ENCODE results near the gene FAXC.

FAXC gene

DNA sequence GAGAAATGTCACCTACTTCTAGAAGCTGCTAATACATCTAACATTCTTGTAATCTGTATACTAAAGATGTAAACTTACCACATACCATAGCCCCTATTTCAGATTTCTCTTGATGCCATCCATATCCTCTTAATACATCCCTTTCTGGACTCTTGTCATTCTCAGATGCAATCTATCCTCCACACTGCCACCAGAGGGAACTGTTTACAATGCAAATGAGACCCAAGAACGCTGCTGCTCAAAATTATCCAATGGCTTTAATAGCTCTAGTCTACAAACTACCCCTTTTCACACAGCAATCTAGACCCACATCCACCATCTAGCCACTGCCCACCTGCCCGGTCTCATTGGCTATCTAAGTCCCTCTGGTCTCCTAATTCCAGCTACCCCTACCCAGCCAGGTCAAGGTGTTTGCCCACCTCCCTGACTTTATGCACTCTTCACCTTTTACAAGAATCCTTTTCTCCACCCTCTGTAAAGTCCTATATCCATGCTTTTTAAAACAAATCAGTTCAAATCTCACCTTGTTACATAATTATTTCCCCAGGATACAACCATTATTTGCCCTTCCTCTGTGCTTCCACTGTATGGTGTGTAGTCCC, 14.8 kb downstream of the FAXC start:
- TF ChIP-seq, protein P1, sequence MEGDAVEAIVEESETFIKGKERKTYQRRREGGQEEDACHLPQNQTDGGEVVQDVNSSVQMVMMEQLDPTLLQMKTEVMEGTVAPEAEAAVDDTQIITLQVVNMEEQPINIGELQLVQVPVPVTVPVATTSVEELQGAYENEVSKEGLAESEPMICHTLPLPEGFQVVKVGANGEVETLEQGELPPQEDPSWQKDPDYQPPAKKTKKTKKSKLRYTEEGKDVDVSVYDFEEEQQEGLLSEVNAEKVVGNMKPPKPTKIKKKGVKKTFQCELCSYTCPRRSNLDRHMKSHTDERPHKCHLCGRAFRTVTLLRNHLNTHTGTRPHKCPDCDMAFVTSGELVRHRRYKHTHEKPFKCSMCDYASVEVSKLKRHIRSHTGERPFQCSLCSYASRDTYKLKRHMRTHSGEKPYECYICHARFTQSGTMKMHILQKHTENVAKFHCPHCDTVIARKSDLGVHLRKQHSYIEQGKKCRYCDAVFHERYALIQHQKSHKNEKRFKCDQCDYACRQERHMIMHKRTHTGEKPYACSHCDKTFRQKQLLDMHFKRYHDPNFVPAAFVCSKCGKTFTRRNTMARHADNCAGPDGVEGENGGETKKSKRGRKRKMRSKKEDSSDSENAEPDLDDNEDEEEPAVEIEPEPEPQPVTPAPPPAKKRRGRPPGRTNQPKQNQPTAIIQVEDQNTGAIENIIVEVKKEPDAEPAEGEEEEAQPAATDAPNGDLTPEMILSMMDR (IDR thresholded peaks at IDR 0.05; ENCODE audit: low read depth, low read length): peak; percentile 84
- peaks cover 6% of the 10 kb centered on the region for H3K4me1 ChIP-seq

GRCh38 chr6:99333068-99333467, 16.4 kb downstream of the FAXC start:
- DNase-seq: no peak
- Histone ChIP-seq H3K4me1 (peaks cover 6% of the 10 kb centered on the region), H3K9me3 (no peaks in the 10 kb centered on the region), H3K27me3 (no peaks in the 10 kb centered on the region), H3K36me3 (no peaks in the 10 kb centered on the region), H3K4me3 (ENCODE audit: low read depth, low read length) (no peak overlapping the region)
- TF ChIP-seq, protein P1 (IDR thresholded peaks at IDR 0.05; ENCODE audit: low read depth, low read length): no peak

More for the DNA sequence above, 14.8 kb downstream of the FAXC start:
- Histone ChIP-seq H3K9me3 (no peaks in the 10 kb centered on the region), H3K27me3 (no peaks in the 10 kb centered on the region), H3K4me3 (ENCODE audit: low read depth, low read length) (no peak overlapping the region), H3K36me3 (no peaks in the 10 kb centered on the region)
- DNase-seq: peak; percentile 46

DNA sequence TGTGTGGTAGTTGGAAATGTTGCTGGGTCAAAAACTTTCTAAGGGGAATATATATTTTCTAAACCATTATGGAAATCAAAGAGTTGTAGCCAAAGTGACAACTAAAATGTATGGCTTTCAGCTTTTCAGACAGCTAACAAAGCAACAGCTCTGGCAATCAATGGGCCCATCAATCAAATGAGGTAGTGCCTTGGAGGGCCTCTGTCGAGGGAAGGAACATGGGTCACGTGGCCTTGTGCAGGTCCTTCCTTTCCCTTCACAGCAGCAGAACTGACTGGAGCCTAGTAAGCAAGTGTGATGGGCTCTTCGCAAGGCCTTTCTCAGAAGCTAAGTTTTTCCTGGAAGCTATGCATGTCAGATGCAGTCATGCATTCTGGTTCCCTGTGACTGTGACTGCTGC, 17.9 kb downstream of the FAXC start:
- no peak for DNase-seq
- Histone ChIP-seq H3K27me3 (no peaks in the 10 kb centered on the region), H3K36me3 (no peaks in the 10 kb centered on the region), H3K4me1 (peaks cover 6% of the 10 kb centered on the region), H3K4me3 (ENCODE audit: low read depth, low read length) (no peak overlapping the region), H3K9me3 (no peaks in the 10 kb centered on the region)
- TF ChIP-seq, protein P1 (IDR thresholded peaks at IDR 0.05; ENCODE audit: low read depth, low read length): no peak

DNA sequence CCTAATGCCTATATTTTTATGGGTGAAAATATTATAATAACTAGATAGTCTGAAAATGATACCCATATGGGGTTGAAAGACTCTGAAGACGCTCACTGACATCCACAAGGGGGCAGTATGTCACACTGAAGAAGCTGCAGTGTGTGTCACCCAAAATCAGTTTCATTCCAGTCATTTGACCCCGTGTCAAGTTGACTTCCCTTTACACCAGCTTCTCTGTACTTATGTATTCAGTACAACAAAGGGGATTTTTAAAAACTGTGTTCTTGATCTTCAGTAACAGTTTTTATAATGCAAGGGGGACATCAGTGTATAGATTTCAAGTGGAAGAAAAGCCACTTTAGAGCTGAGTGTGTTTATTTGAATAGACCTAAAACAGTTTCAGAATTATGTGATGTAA, 19.3 kb downstream of the FAXC start:
- no peaks in the 10 kb centered on the region for H3K36me3 ChIP-seq
- TF ChIP-seq, protein P1 (IDR thresholded peaks at IDR 0.05; ENCODE audit: low read depth, low read length): peak; percentile 85
- peaks cover 6% of the 10 kb centered on the region for H3K4me1 ChIP-seq
- peak; percentile 67 for DNase-seq
- H3K27me3 ChIP-seq: no peaks in the 10 kb centered on the region
- H3K9me3 ChIP-seq: no peaks in the 10 kb centered on the region
- H3K4me3 ChIP-seq (ENCODE audit: low read depth, low read length): no peak overlapping the region

GRCh38 chr6:99324996-99325395, 24.5 kb downstream of the FAXC start:
- H3K9me3 ChIP-seq: no peaks in the 10 kb centered on the region
- H3K27me3 ChIP-seq: no peaks in the 10 kb centered on the region
- TF ChIP-seq, protein P1 (IDR thresholded peaks at IDR 0.05; ENCODE audit: low read depth, low read length): no peak
- no peak for DNase-seq
- no peaks in the 10 kb centered on the region for H3K36me3 ChIP-seq
- H3K4me3 ChIP-seq (ENCODE audit: low read depth, low read length): no peak overlapping the region
- H3K4me1 ChIP-seq: no peaks in the 10 kb centered on the region

DNA sequence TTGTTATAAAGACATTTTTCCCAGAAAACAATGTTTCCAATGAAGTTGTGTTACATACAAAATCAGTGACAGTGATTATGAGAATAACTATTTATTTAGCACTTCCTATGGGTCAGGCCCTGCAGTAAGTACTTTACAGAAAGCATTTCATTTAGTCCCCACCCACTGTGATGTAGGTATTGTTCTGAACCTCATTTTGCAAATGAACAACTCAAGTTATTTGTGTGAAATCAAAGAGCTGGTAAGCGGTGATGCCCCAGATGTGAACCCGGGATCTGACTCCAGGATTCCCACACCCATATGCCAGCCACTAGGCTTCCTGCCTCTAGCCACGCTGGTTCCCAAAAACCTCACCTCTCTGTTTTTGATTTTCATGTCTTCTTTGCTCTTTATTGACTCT, 30.9 kb downstream of the FAXC start:
- Histone ChIP-seq H3K27me3 (no peaks in the 10 kb centered on the region), H3K9me3 (no peaks in the 10 kb centered on the region), H3K4me1 (no peaks in the 10 kb centered on the region), H3K4me3 (ENCODE audit: low read depth, low read length) (no peak overlapping the region), H3K36me3 (no peaks in the 10 kb centered on the region)
- TF ChIP-seq, protein P1 (IDR thresholded peaks at IDR 0.05; ENCODE audit: low read depth, low read length): no peak
- DNase-seq: no peak
